ENCODE results near the gene ZNF438. TPM values are rescaled to one million over a fixed set of nuclear protein-coding genes. Genes with fewer than 3 reads are reported as not detected.

The ZNF438 gene
- total and polyA plus RNA-seq, 2 of the 4 experiments (the other 2 are of a cell fraction) = 1.8 to 2.9 TPM

GRCh38 chr10:31000071-31000782 is 31.4 kb downstream of the ZNF438 start:
- no peaks in the 10 kb centered on the region for H4K20me1 ChIP-seq (ENCODE audit: insufficient read depth, low read length)
- no peak overlapping the region for H3K4me3 ChIP-seq (ENCODE audit: insufficient read depth, low read depth, low read length)
- in situ Hi-C loops (cut with MboI; ENCODE audit: low sequenced_read_pairs) (no loop called here), dilution Hi-C loops (cut with HindIII; ENCODE audit: low sequenced_read_pairs, unreplicated experiment) (no loop called here), intact Hi-C loops (cut with micrococcal nuclease) (no loop called here)
- H3K9ac ChIP-seq (ENCODE audit: low read depth, low read length) = no peak overlapping the region
- H2BK20ac ChIP-seq (ENCODE audit: low read depth, low read length) = peak overlapping the region; percentile 77
- no peak overlapping the region for H3K56ac ChIP-seq (ENCODE audit: extremely low read depth, insufficient read depth, low read length)
- peak overlapping the region; percentile 32; the same call in 2 of the 3 replicates for H2BK15ac ChIP-seq (ENCODE audit: low read depth, low read length)
- peak overlapping the region; percentile 66 for H3K14ac ChIP-seq (replicated peaks; ENCODE audit: low read depth, low read length)
- H2AFZ ChIP-seq (replicated peaks; ENCODE audit: low read length, poor library complexity) = no peak overlapping the region
- ChIA-PET CTCF (no interaction called here), POLR2A (ENCODE audit: unreplicated experiment) (no interaction called here)
- no peaks in the 10 kb centered on the region for H3K27me3 ChIP-seq (ENCODE audit: control insufficient read depth, insufficient read depth, low read length)
- peaks cover 9% of the 10 kb centered on the region; the same call in 1 of the 2 replicates for H3K9me1 ChIP-seq (ENCODE audit: insufficient read depth, low read length)
- no peak overlapping the region for H3K4me2 ChIP-seq (ENCODE audit: low read depth, low read length)
- H3K79me1 ChIP-seq (ENCODE audit: low read depth in 1 of 2, low read length in 2 of 2) = peaks cover 11 to 45% of the 10 kb centered on the region in 2 experiments
- no peak for DNase-seq
- WGBS, 2 experiments (ENCODE audit: extremely low coverage in 2 of 2, insufficient read length in 1 of 2) = 82% methylated on average over 2 of the region's 3 CpGs; no CpG with 5 or more reads in 1 of the 2 experiments
- ATAC-seq (ENCODE audit: low read depth) = no peak
- H2AK5ac ChIP-seq (ENCODE audit: low read depth, low read length) = peak overlapping the region; percentile 50; the same call in 1 of the 2 replicates
- no peaks in the 10 kb centered on the region for H3K9me3 ChIP-seq (ENCODE audit: control insufficient read depth, insufficient read depth, low read length)
- H4K8ac ChIP-seq (ENCODE audit: low read depth in 2 of 2, low read length in 2 of 2) = peak overlapping the region in 1 of 2 experiments; percentile 59; a peak in 1 of 4 replicates
- peak overlapping the region; percentile 82; the same call in 1 of the 2 replicates for H3K18ac ChIP-seq (ENCODE audit: low read depth, low read length)
- peak overlapping the region; percentile 23; the same call in 1 of the 2 replicates for H3K27ac ChIP-seq (ENCODE audit: insufficient read depth, low read length)
- no peak overlapping the region for H2AK9ac ChIP-seq (replicated peaks; ENCODE audit: low read depth, low read length, poor library complexity)
- BruUV-seq (replicated peaks) = no TSS peak
- H4K5ac ChIP-seq (ENCODE audit: low read depth, low read length) = peak overlapping the region; percentile 62; the same call in 1 of the 2 replicates
- peak overlapping the region; percentile 45; the same call in 1 of the 2 replicates for H3K23ac ChIP-seq (ENCODE audit: low read depth, low read length)
- peak overlapping the region; percentile 17 for H2BK120ac ChIP-seq (ENCODE audit: low read depth, low read length)
- peak overlapping the region; percentile 19 for H3K4ac ChIP-seq (ENCODE audit: low read depth, low read length)
- H3K4me1 ChIP-seq (ENCODE audit: control insufficient read depth, insufficient read depth, low read length) = peaks cover 13% of the 10 kb centered on the region
- peak overlapping the region; percentile 71 for H2BK5ac ChIP-seq (ENCODE audit: low read depth, low read length, poor library complexity, severe bottlenecking)
- H3K36me3 ChIP-seq (ENCODE audit: control insufficient read depth, insufficient read depth, low read length) = no peaks in the 10 kb centered on the region
- no peak for TF ChIP-seq POLR2A (IDR thresholded peaks at IDR 0.05; ENCODE audit: low read depth, low read length)
- no peak for TF ChIP-seq FOS (IDR thresholded peaks at IDR 0.05; ENCODE audit: low read depth, low read length)
- TF ChIP-seq CTCF (conservative IDR thresholded peaks at IDR 0.05; ENCODE audit: low read depth, low read length) = no peak
- no peak for TF ChIP-seq BHLHE40 (IDR thresholded peaks at IDR 0.05; ENCODE audit: low read depth, low read length)
- no peak for TF ChIP-seq CEBPB (IDR thresholded peaks at IDR 0.05; ENCODE audit: low read depth, low read length)
- peak overlapping the region; percentile 73 for H4K91ac ChIP-seq (ENCODE audit: insufficient read depth, low read depth, low read length)
